WTC11 (cell line): Measurements from ENCODE around the gene ARHGAP42.

Experiments
- MAX ChIP-seq: sonication (generic); formaldehyde crosslinking; IDR thresholded peaks from 2 replicates; pipeline ENCODE4 v1.8.0; 2022; ENCODE audit warnings: mild to moderate bottlenecking, missing genetic modification reagents
- NFE2L1 ChIP-seq: sonication (generic); formaldehyde crosslinking; IDR thresholded peaks from 2 replicates; pipeline ENCODE4 v1.8.1; 2023; ENCODE audit warnings: missing genetic modification reagents
- OVOL2 ChIP-seq: fragments of 250-450 bp; sonication (Bioruptor Pico); IDR thresholded peaks from 2 replicates; pipeline ENCODE4 v1.9.0; 2021; ENCODE audit warnings: mild to moderate bottlenecking, borderline replicate concordance
- PRDM15 ChIP-seq: sonication (generic); formaldehyde crosslinking; IDR thresholded peaks from 2 replicates; pipeline ENCODE4 v1.8.0; 2022; ENCODE audit warnings: missing genetic modification reagents
- PREB ChIP-seq: sonication (generic); formaldehyde crosslinking; IDR thresholded peaks from 2 replicates; pipeline ENCODE4 v1.8.1; 2022; ENCODE audit warnings: mild to moderate bottlenecking, missing genetic modification reagents, moderate library complexity, borderline replicate concordance
- TEAD1 ChIP-seq: sonication (generic); formaldehyde crosslinking; IDR thresholded peaks from 2 replicates; pipeline ENCODE4 v1.8.0; 2022; ENCODE audit warnings: mild to moderate bottlenecking, missing genetic modification reagents
- ZNF317 ChIP-seq: sonication (generic); formaldehyde crosslinking; IDR thresholded peaks from 2 replicates; pipeline ENCODE4 v1.8.1; 2023; ENCODE audit warnings: low read depth, mild to moderate bottlenecking, moderate library complexity, missing genetic modification reagents, borderline replicate concordance
- ZNF423 ChIP-seq: fragments of 250-450 bp; sonication (Bioruptor Pico); IDR thresholded peaks from 2 replicates; pipeline ENCODE4 v2.1.2; 2022; ENCODE audit warnings: mild to moderate bottlenecking, moderate library complexity
- TF ChIP-seq, protein P1 (sequence below): sonication (generic); formaldehyde crosslinking; IDR thresholded peaks from 2 replicates; pipeline ENCODE4 v1.8.1; 2023; ENCODE audit warnings: mild to moderate bottlenecking, missing genetic modification reagents, moderate library complexity
- TF ChIP-seq, protein P2 (sequence below): fragments of 200-600 bp; IDR thresholded peaks from 2 replicates; pipeline ENCODE4 v1.8.0; 2022; ENCODE audit warnings: antibody characterized with exemption
- TF ChIP-seq, protein P3 (sequence below): sonication (generic); formaldehyde crosslinking; IDR thresholded peaks from 2 replicates; pipeline ENCODE4 v1.8.1; 2023; ENCODE audit warnings: mild to moderate bottlenecking, moderate library complexity, missing genetic modification reagents
- TF ChIP-seq, protein P4 (sequence below): sonication (generic); formaldehyde crosslinking; IDR thresholded peaks from 2 replicates; pipeline ENCODE4 v1.8.1; 2023; ENCODE audit warnings: mild to moderate bottlenecking, missing genetic modification reagents

- TF ChIP-seq, protein P1, sequence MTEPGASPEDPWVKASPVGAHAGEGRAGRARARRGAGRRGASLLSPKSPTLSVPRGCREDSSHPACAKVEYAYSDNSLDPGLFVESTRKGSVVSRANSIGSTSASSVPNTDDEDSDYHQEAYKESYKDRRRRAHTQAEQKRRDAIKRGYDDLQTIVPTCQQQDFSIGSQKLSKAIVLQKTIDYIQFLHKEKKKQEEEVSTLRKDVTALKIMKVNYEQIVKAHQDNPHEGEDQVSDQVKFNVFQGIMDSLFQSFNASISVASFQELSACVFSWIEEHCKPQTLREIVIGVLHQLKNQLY (CRISPR knock-in tag), result no peak
- TF ChIP-seq PREB (CRISPR knock-in tag), result no peak
- no peak for TF ChIP-seq NFE2L1
- no peak for TF ChIP-seq MAX
- TF ChIP-seq, protein P2, sequence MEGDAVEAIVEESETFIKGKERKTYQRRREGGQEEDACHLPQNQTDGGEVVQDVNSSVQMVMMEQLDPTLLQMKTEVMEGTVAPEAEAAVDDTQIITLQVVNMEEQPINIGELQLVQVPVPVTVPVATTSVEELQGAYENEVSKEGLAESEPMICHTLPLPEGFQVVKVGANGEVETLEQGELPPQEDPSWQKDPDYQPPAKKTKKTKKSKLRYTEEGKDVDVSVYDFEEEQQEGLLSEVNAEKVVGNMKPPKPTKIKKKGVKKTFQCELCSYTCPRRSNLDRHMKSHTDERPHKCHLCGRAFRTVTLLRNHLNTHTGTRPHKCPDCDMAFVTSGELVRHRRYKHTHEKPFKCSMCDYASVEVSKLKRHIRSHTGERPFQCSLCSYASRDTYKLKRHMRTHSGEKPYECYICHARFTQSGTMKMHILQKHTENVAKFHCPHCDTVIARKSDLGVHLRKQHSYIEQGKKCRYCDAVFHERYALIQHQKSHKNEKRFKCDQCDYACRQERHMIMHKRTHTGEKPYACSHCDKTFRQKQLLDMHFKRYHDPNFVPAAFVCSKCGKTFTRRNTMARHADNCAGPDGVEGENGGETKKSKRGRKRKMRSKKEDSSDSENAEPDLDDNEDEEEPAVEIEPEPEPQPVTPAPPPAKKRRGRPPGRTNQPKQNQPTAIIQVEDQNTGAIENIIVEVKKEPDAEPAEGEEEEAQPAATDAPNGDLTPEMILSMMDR, result no peak
- TF ChIP-seq, protein P3, sequence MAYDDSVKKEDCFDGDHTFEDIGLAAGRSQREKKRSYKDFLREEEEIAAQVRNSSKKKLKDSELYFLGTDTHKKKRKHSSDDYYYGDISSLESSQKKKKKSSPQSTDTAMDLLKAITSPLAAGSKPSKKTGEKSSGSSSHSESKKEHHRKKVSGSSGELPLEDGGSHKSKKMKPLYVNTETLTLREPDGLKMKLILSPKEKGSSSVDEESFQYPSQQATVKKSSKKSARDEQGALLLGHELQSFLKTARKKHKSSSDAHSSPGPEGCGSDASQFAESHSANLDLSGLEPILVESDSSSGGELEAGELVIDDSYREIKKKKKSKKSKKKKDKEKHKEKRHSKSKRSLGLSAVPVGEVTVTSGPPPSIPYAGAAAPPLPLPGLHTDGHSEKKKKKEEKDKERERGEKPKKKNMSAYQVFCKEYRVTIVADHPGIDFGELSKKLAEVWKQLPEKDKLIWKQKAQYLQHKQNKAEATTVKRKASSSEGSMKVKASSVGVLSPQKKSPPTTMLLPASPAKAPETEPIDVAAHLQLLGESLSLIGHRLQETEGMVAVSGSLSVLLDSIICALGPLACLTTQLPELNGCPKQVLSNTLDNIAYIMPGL, result no peak
- no peak for TF ChIP-seq PRDM15 (CRISPR knock-in tag)
- TF ChIP-seq OVOL2 (CRISPR knock-in tag), result no peak
- TF ChIP-seq, protein P4, sequence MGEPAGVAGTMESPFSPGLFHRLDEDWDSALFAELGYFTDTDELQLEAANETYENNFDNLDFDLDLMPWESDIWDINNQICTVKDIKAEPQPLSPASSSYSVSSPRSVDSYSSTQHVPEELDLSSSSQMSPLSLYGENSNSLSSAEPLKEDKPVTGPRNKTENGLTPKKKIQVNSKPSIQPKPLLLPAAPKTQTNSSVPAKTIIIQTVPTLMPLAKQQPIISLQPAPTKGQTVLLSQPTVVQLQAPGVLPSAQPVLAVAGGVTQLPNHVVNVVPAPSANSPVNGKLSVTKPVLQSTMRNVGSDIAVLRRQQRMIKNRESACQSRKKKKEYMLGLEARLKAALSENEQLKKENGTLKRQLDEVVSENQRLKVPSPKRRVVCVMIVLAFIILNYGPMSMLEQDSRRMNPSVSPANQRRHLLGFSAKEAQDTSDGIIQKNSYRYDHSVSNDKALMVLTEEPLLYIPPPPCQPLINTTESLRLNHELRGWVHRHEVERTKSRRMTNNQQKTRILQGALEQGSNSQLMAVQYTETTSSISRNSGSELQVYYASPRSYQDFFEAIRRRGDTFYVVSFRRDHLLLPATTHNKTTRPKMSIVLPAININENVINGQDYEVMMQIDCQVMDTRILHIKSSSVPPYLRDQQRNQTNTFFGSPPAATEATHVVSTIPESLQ (CRISPR knock-in tag), result no peak
- TF ChIP-seq TEAD1 (CRISPR knock-in tag), result no peak
- TF ChIP-seq ZNF317 (CRISPR knock-in tag), result no peak
- TF ChIP-seq ZNF423, result no peak
These were observed 341.6 kb downstream of the ARHGAP42 start for GRCh38 chr11:101028644-101029043.
